ENCODE results near the gene TBC1D9. TPM values are rescaled to one million over a fixed set of nuclear protein-coding genes. Genes with fewer than 3 reads are reported as not detected.

TBC1D9 gene
- total and polyA plus RNA-seq, 10 of the 15 experiments (the other 5 are each of a cell fraction or from before 2014, with no cell fraction given), result 0.87 to 14.9 (median 7.1) TPM

- TF ChIP-seq POLR2AphosphoS2 (IDR thresholded peaks at IDR 0.05; ENCODE audit: low read depth, low read length), result no peak
- TF ChIP-seq KLF5 (IDR thresholded peaks at IDR 0.05; ENCODE audit: partially characterized antibody), result no peak
- TF ChIP-seq FOXK2 (IDR thresholded peaks at IDR 0.05), result no peak
These were observed 83.8 kb downstream of the TBC1D9 start (continued) for GRCh38 chr4:140672416-140672815.

- Histone ChIP-seq H3K4me3 (no peak overlapping the region), H4K20me1 (ENCODE audit: control insufficient read depth, insufficient read depth) (no peaks in the 10 kb centered on the region), H2AFZ (ENCODE audit: control insufficient read depth, low read depth, low read length) (no peak overlapping the region), H3K79me2 (ENCODE audit: control insufficient read depth, insufficient read depth, low read length) (no peaks in the 10 kb centered on the region), H3K4me2 (ENCODE audit: control insufficient read depth, insufficient read depth) (no peak overlapping the region), H3K4me1 (ENCODE audit: control insufficient read depth, insufficient read depth, low read length) (peaks cover 5% of the 10 kb centered on the region; the same call in 1 of the 2 replicates), H3K36me3 (ENCODE audit: control insufficient read depth in 2 of 2, insufficient read depth in 2 of 2, low read length in 1 of 2) (peaks cover 3% of the 10 kb centered on the region in 2 experiments; a peak in 2 of 4 replicates), H3K27ac (ENCODE audit: control insufficient read depth, insufficient read depth) (no peak overlapping the region), H3K27me3 (replicated peaks in 1 of 2; ENCODE audit: control insufficient read depth in 2 of 2, insufficient read depth in 2 of 2, low read length in 1 of 2) (no peaks in the 10 kb centered on the region), H3K9ac (ENCODE audit: control insufficient read depth, insufficient read depth, low read length) (no peak overlapping the region), H3K9me3 (replicated peaks; ENCODE audit: control insufficient read depth, insufficient read depth, low read length) (no peaks in the 10 kb centered on the region)
- no TSS peak for BruUV-seq (replicated peaks)
- SMC1A ChIA-PET (ENCODE audit: uncharacterized antibody, unreplicated experiment), result interaction anchor here (0.7 to 1.2 kb wide), 3 partner anchors 12 to 215 kb away, joined by 3 read pairs; no protein-coding TSS in a partner anchor
- ATAC-seq (no peak), DNase-seq (ENCODE audit: low read depth, low spot score) (no peak), FAIRE-seq (no peak)
- in situ Hi-C loops (cut with MboI), result no loop called here
- WGBS (ENCODE audit: insufficient coverage, insufficient replicate concordance, low lambda C conversion rate, missing lambda C conversion rate), result 75% methylated on average over 1 of the region's 1 CpG
- TF ChIP-seq PKNOX1 (IDR thresholded peaks at IDR 0.05), result no peak
- no peak for TF ChIP-seq ZZZ3 (IDR thresholded peaks at IDR 0.05; ENCODE audit: control insufficient read depth, insufficient read length, low read depth)
- no peak for TF ChIP-seq FOXK2 (IDR thresholded peaks at IDR 0.05)
- RAD21 ChIA-PET (ENCODE audit: unreplicated experiment), result no interaction called here
- POLR2A ChIA-PET, result interaction anchor here (0.8 kb wide), 1 partner anchor 10 kb away, joined by 3 read pairs; no protein-coding TSS in a partner anchor
- CTCF ChIA-PET, result no interaction called here
- intact Hi-C loops (cut with micrococcal nuclease; ENCODE audit: unreplicated experiment), result no loop called here
These were observed 88.1 kb downstream of the TBC1D9 start for GRCh38 chr4:140668111-140668510.
